GM21360 (cell line): Measurements from ENCODE around the gene TRAPPC2.
"Not testable (repeated sequence)": the region's sequence is repeated elsewhere in the genome, so short reads cannot be mapped to it uniquely, and the experiment has no call there.

Experiments used
- ATAC-seq: cut with Tn5 transposase; IDR thresholded peaks from one replicate; pipeline ENCODE4 v1.9.1; 2021; ENCODE audit warnings: mild to moderate bottlenecking, moderate library complexity; ENCODE audit not compliant: unreplicated experiment

TRAPPC2 gene

DNA sequence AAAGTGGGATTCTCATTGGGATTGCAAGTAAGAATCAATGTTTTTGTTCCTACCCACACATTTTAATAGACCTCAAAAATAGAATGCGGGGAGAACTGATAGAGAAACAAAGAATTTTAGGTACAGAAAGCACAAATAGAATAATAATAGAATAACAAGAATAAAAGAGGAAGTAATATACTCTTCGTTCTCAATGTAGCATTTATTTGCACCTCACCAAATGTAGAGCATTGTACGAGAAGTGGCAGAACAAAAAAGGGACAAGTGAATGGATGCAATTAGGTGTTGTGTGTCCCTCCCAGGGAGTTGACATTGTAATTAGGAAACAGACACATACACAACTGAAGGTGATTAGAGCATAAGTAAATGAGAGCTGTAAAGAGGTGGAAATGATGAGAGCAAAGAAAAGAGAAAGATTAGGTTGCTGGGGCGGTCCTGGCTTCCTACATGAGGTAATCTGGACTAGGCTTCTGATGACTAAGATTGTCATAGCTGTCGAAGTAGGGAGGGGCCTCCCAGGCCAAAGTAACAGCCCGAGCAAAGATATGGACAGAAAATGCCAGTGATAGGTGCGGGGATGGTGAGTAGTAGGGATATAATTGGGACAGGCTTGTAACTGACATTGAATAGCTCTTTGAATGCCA is 35.1 kb downstream of the TRAPPC2 start:
- ATAC-seq, result peak; percentile 65

DNA sequence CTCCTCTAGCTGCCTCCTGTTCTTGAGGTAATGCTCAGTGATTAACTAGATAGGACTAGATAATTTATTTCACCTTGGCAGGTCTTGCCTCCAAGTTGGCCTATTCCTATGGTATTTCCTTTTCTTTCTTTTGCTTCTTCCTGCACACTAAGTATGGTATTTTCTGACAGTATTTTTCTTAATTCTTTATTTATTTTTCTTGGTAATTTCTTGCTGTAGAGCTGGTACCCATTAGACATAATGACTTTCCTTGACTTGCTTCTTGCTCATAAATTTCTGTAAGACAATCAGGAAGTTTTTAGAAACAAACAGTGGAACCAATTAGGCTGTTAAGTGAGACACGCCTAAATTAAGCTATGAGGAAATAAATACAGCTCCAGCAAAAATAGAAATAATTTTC is 36.0 kb downstream of the TRAPPC2 start:
- ATAC-seq, result no peak

DNA sequence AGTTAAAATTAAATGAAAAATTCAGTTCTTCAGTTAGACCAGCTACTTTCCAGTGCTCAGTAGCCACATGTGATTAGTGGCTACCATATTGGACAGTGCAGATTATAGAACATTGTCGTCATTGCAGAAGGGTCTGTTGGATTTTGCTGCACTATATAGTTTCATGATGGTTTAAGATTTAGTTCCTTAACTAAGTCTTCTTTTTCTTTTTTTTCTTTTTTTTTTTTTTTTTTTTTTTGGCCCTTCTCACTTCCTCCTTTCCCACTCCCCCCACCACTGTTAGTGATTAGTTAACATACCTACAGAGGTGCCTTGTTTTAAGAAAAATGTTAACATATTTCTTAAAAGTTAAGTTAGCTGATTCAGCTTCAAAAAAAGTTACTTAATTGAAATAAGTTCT is 36.4 kb downstream of the TRAPPC2 start:
- no peak for ATAC-seq

DNA sequence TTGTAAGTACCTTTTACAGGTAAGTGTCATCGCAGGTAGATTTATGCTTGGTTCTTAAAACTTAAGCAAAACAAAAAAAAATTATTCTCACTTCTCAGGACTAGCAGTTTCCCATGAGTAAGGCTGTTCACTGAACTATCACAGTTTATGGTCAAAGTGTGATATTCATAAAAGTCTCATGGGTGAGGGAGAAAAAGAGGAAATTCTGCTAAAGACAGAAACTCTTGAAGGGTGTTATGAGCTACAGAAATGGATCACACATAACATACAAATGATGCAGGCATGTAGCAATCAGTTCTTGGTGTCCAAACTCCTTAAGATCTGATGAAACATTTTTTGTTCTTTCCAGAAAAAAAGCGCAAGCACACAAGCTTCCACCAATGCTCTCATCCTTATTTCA is 37.0 kb downstream of the TRAPPC2 start:
- peak; percentile 44 for ATAC-seq

DNA sequence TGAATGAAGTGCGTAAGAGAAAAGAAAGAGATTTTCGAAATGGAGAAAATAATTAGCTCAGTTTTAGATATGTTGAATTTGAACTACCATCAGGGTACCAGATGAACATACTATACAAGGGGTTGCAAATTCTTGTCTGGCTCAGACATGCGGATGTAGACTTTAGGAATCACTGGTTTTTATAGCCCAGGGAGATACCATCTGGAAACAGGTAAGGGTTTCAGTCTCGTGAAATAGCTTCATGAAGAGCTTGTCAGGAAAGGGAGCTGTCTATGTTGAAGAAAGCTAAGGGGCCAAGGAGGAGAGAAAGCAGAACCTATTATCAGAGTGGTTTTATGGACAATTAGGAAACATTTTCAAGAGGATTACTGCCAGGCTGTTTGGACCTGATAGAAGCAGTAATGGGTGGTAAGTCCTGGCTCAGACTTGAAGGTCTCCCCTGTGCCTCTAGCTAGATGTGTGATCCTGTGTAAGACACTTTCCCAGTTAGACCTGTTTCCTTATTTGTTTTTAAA is 38.8 kb downstream of the TRAPPC2 start:
- no peak for ATAC-seq

DNA sequence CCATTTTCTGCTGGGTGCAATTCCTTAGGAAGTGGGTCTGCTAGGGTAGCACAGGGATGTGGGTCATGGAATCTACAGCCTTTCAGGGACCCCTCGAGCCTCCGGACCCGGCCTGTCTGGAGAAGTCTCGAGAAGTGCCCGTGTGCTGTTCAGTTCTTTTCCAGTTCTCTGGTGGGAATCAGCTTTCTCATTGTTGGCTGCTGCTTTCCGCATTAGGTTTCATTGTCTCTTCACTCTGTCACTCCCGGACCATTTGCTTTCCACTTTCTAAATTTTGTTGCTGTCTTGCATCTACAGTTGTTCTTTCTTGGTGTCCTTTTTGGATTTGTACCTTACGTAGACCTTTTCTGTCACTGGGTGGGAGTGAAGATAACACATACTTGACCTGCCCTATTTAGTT is 39.4 kb downstream of the TRAPPC2 start:
- no peak for ATAC-seq

DNA sequence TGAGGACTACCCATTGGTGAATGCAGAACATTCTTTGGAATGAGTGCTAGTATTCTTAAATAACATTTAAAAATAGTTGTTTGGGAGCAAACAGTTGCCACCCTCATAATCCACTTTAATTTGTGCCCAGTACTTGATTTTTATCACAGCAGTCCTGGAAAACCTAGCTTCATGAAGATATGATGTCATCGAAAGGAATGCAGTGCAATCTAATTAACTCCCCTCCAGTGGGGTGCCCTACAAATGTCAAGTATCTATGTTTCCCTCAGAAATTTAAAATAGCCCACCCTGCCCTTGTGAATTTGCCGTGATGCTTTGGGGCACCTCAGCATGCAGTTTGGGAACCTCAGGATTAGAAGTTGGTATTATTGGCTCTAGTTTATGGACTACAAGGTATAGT is 40.1 kb downstream of the TRAPPC2 start:
- ATAC-seq, result no peak

DNA sequence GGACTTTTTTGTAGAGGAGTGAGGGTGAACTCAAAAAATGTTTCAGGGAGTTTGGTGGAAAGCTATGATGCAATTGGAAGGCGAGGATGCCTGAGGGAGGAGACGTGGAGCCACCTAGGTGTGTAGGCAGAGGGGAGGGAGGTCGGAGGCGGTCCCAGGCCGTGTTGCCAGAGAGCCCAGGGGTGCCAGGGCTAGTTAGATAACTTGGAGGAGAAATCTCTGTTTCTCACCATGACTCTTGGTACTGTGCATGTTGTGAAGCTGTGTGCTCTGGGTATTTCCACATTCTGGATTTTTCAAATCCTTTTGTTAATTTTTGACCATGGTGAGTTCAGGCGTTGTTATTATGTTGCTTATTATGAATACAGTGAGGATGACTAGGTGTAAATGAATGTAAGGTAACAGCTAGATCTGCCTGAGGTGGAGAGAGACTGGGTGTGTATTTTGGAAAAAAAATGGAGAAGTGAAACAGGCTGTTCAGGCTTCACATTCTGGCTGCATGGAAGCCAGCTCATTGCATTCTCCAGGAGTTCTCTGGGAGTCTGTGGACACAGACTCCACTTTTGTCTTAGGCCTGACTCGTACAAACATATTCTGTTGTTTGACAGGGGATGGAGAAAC is 41.0 kb downstream of the TRAPPC2 start:
- ATAC-seq, result no peak

DNA sequence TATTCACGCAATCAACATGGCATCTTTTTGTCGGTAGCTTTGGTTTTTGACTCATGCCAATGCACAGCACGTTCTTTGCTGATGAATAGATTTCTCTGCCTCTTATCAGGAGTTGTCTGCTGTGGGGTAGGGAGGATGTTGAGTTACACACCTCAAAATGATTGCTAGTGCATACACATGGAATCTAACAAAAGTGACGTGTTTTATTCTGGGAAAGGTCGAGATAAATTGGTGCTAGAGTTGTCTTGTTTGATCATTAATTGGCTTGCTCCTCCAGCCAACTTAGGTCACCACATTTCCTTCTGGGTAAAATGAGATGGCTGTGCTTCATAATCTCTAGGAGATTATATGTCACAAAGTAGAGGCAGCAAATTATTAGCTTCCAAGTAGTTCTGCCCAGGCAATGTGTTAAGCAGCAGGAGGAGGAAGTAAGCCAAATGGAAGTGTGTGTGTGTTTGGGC is 41.6 kb downstream of the TRAPPC2 start:
- no peak for ATAC-seq

DNA sequence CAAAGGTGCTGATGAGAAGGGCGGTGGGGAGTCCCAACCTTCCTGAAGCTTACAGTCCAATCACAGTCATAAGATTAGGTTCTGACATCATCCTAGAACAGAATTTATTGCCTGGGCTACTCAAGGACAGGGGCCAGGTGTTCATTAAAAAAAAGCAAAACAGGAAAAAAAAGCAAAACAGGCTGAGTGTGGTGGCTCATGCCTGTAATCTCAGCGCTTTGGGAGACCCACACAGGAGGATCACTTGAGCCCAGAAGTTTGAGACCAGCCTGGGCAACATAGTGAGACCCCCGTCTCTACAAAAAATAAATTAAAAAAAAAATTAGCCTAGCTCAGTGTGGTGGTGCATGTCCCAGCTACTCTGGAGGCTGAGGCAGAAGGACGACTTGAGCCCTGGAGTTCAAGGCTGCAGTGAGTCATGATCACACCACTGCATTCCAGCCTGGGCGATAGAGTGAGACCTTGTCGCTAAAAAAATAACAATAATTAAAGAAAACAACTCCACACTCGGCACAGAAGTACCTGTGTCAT is 42.5 kb downstream of the TRAPPC2 start:
- no peak for ATAC-seq

DNA sequence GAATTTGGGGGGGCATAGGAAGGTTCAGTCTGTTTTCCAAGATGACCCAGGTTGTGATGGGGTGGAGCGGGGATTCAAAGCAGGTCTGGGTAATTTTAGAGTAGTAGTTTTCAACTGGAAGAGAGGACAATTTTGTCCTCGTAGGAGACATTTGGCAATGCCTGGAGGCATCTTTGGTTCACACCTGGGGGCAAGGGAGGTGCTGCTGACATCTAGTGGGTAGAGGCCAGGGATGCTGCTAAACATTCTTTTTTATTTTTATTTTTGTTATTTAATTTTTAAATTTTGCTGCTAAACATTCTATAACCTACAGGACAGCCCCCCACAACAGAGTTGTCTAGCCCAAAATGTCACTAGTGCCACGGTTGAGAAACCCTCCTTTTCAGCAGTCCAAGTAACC is 43.6 kb downstream of the TRAPPC2 start:
- no peak for ATAC-seq

DNA sequence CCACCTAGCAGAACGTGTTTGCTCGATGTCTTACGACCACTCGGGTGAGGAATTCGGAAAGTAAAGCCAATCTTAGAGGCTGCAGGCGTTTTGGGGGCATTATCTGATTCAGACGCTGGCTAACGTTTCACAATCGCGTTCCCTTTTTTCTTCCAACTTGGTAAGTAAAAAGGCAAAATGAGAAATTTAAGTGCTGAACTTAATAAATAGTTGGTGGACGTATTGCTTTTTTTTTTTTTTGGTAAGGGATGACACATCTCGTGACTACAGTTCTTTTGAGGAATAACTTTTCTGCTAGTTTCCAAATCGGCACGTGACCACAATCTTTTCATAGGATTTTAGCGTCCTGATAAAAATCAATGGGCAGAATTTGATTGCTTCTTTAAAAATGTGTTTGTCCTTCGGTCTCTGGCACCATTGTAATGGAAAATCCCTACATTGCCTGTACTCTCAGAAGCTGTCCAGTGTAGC is 44.6 kb downstream of the TRAPPC2 start:
- no peak for ATAC-seq

DNA sequence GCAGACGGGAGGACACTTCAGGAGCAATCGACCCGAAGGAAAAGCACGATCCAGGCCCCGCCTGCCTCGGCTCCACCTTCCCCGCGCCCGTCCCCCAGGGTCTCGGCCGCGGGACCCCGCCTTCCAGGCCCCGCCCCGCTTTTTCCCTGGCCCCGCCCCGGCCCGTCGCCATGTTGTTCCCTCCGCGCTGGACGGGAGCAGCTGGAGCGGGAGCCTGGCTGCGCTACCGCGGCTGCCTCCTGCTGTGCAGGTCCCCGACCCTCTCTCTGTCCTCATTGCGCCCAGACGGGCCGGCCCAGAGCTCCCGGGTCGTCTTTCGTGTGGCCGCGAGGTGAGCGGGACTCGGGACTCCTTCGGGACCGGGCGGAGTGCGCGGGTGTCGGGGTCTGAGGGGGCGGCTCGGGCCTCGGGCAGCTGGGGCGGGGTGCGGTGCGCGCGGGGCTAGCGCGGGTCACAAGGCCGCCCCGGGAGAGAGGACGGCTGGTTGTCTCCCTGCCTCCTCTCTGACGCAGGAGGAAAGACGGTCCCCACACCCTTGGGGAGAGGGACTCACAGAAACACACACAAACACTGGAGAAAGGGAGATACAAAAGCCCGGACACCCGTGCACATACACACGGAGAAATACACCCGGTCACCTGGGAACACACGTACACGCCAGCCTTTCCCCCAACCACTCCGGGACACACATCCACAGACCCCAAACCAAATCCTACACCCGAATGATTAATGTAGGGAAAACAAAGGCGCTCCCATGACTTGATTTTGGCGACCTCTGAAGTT is 45.3 kb downstream of the TRAPPC2 start, which contains the start of gene RAB9A:
Gene RAB9A, plus strand, starts transcription at position 171 of the 783 bp plus-strand sequence. CDS start 19,619 bp downstream, outside the sequence.
- peak; percentile 68 for ATAC-seq

DNA sequence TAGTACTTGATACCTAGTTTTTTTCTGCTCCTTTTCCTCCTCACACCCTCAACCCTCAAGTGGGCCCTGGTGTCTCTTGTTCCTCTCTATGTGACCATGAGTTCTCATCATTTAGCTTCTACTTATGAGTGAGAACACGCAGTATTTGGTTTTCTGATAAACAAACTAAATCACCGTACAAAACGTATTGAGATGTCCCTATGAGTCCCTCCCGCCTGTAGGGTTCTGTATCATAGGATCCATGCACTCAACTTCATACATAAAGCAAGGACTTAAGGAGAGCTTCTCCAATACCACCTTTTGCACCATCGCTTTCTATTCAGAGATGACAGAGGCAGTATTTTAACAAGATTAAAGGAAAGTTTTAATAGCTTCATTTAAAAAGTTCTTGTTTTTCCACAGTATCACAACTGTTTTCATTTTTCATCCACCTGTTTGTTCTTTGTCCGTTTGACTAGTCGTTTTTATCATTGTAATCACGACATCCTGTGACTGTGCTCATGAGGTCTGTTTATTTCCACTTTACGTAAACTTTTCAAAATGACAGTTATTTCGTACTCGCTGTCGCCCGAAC is 45.9 kb downstream of the TRAPPC2 start:
- ATAC-seq, result no peak

DNA sequence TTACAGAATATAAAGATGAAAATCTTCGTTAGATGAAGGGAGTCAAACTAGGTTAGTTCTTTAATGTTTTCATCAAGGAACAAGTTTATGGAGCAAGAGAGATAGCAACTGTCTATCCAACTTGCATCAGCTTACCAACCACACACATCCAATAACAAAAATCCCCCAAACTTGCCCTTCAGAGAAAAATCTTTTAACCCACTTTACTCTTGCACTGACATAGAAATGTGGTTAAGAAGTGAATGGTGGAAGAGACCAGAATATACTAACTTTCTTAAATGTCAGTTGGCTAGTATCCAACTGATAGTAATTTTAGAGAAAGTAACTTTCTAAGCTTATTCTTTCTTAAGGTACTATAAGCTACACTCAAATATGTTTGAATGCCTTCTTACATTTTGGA is 47.2 kb downstream of the TRAPPC2 start:
- ATAC-seq, result no peak

DNA sequence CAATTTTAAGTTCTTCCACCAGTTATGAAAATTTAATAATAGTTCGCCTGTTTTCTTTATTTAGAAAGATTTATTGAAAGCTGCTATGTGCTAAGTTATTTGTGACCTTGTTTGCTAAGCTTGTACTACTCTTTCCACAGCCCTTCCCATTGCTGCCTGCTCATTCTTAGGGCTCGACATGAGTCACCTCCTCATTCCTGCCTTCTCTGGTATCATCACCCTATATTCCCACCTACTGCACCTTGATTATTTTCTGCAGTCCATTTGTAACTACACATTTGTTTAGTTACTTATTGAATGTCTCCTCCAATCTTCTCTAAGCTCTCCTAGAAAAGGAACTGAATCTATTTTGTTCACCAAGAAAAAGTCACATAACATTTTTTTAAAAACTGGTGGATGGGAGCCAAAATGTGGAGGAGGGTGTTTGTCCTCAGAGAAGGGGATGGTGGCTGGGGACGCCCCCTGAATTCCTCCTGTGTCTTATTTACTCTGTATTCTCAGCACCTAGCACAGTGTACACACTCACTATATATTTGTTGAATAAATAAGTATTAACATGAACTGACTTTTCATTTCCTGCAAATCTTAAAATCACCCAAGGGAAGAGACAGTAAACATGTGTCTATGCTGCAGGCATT is 49.2 kb downstream of the TRAPPC2 start:
- ATAC-seq, result no peak

DNA sequence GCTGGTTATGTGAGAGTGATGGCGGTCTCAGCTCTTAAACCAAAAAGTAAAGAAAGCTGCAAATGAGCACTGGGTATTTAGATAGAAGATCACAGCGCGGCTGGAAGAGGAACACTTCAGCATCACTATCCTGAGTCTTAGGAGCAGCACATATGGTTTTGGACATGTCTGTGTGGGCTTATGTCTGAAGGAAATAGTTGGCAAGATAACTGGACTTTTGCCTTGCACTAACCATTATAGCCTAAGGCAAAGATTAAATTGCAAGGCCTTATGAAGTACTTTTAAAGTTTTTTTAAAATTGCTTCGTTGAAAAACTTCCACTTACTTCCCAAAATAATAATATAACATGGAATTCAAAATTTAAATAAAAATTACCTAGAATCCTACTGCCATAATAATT is 50.1 kb downstream of the TRAPPC2 start:
- no peak for ATAC-seq

DNA sequence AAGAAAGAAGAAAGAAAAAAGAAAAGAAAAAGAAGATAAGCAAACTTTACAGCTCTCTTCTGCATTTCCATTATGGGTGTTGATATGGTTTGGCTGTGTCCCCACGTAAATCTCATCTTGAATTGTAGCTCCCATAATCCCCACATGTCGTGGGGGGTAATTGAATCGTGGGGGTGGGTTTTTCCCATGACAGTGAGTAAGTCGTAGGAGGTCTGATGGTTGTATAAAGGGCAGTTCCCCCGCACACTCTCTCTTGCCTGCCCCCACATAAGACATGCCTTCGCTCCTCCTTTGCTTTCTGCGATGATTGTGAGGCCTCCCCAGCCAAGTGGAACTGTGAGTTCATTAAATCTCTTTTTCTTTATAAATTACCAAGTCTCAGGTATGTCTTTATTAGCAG is 52.8 kb downstream of the TRAPPC2 start:
- no peak for ATAC-seq

DNA sequence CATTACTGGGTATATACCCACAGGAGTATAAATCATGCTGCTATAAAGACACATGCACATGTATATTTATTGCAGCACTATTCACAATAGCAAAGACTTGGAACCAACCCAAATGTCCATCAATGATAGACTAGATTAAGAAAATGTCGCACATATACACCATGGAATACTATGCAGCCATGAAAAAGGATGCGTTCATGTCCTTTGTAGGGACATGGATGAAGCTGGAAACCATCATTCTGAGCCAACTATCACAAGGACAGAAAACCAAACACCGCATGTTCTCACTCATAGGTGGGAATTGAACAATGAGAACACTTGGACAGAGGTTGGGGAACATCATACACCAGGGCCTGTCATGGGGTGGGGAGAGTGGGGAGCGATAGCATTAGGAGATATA is 54.7 kb downstream of the TRAPPC2 start:
- ATAC-seq, result not testable (repeated sequence)

DNA sequence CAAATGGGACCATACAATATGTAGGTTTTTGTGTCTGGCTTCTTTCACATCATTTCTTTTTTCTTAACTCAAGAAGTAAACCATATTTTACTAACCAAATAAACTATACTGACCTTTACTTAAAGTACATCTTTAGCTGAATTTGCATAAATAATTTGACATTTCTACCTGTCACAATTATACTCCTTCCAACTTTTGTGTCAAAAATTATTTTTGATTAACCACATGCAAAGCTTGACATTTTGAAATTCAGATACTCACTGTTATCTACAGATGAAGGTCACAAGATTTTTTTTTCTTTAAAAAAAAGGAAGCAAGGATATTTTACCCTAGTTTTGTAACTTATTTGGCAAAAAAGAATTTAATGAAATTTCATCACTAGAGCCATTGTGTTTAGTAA is 57.5 kb downstream of the TRAPPC2 start:
- no peak for ATAC-seq

DNA sequence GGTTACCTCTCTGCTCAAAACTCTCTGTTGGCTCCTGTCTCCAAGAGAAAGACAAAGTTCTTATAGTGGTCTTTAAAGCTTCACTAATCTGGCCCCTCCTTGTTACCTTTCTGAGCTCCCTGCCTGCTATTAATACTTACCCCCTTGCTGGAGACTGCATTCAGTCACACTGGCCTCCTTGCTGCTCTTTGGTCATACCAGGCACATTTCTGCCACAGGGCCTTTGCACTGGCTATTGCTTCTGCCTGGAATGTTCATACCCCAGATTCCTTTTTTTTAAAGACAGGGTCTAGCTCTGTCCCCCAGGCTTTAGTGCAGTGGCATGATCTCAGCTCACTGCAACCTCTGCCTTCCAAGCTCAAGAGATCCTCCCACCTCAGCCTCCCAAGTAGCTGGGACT is 61.4 kb downstream of the TRAPPC2 start:
- ATAC-seq, result no peak
